ENCODE measurements around the gene SMAD7.
A peak's percentile ranks its signal among the peaks of the same experiment; 100 is the strongest.

The SMAD7 gene

GRCh38 chr18:48949606-48950535 is 894 bp downstream of the SMAD7 start:
- peak overlapping the region; percentile 90 for H3K4me3 ChIP-seq (ENCODE audit: low read depth, low read length)
- peak; percentile 21 for TF ChIP-seq CTCF (IDR thresholded peaks at IDR 0.05; ENCODE audit: low read depth, low read length, missing control alignments)
- in situ Hi-C loops (cut with HindIII; ENCODE audit: low sequenced_read_pairs): no loop called here
- no peak for DNase-seq (ENCODE audit: low read depth)

- TF ChIP-seq CTCF (IDR thresholded peaks at IDR 0.05; ENCODE audit: low read depth, low read length, missing control alignments): no peak
- in situ Hi-C loops (cut with HindIII; ENCODE audit: low sequenced_read_pairs): no loop called here
- DNase-seq (ENCODE audit: low read depth): no peak
- peak overlapping the region; percentile 90 for H3K4me3 ChIP-seq (ENCODE audit: low read depth, low read length)
Observed at GRCh38 chr18:48949050-48949605, 1.6 kb downstream of the SMAD7 start.

GRCh38 chr18:48948112-48949049 is 2.4 kb downstream of the SMAD7 start:
- peak overlapping the region; percentile 90 for H3K4me3 ChIP-seq (ENCODE audit: low read depth, low read length)
- in situ Hi-C loops (cut with HindIII; ENCODE audit: low sequenced_read_pairs): no loop called here
- no peak for DNase-seq (ENCODE audit: low read depth)
- no peak for TF ChIP-seq CTCF (IDR thresholded peaks at IDR 0.05; ENCODE audit: low read depth, low read length, missing control alignments)

GRCh38 chr18:48947560-48947959 is 3.2 kb downstream of the SMAD7 start:
- TF ChIP-seq CTCF (IDR thresholded peaks at IDR 0.05; ENCODE audit: low read depth, low read length, missing control alignments): no peak
- in situ Hi-C loops (cut with HindIII; ENCODE audit: low sequenced_read_pairs): no loop called here
- no peak for DNase-seq (ENCODE audit: low read depth)
- H3K4me3 ChIP-seq (ENCODE audit: low read depth, low read length): peak overlapping the region; percentile 90

GRCh38 chr18:48947092-48947491 is 3.7 kb downstream of the SMAD7 start:
- TF ChIP-seq CTCF (IDR thresholded peaks at IDR 0.05; ENCODE audit: low read depth, low read length, missing control alignments): no peak
- DNase-seq (ENCODE audit: low read depth): no peak
- H3K4me3 ChIP-seq (ENCODE audit: low read depth, low read length): peak overlapping the region; percentile 90
- in situ Hi-C loops (cut with HindIII; ENCODE audit: low sequenced_read_pairs): no loop called here

DNA sequence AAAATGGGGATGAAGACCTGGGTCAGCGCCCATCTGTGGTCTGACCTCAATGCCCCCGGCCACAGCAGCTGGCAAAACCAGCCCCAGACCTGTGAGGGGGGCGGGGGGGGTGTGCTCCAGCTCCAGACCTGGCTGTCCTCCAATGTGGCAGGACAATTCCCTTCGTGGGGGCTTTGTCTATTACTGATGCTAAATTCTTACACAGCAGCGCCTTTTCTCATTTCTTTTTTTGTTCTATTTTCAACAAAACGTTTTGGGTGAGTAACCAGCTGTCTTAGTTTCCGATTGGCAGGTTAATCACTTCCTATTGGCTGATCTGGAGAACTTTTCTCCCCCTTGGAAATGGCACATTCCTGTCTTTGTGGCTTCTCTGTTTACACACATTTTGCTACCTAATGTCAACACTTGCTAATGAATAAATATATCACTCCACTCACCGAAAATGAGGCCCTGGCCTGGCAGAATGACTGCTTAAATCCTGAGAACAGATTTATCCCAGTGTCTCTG is 4.4 kb downstream of the SMAD7 start:
- in situ Hi-C loops (cut with HindIII; ENCODE audit: low sequenced_read_pairs): no loop called here
- peak overlapping the region; percentile 90 for H3K4me3 ChIP-seq (ENCODE audit: low read depth, low read length)
- peak; percentile 81 for DNase-seq (ENCODE audit: low read depth)
- no peak for TF ChIP-seq CTCF (IDR thresholded peaks at IDR 0.05; ENCODE audit: low read depth, low read length, missing control alignments)

Data from astrocyte of the cerebellum (primary cell).